Effector memory CD8-positive, alpha-beta T cell (primary cell): ENCODE measurements around the gene SCARF2.
A peak's percentile ranks its signal among the peaks of the same experiment; 100 is the strongest.
"Not testable (repeated sequence)": the region's sequence is repeated elsewhere in the genome, so short reads cannot be mapped to it uniquely, and the experiment has no call there.

ENCODE experiments used
- ATAC-seq: fragments of 150-1000 bp; cut with Tn5 transposase; replicated peaks from 2 replicates; pipeline ENCODE4 v1.10.0; 2021; ENCODE audit warnings: mild to moderate bottlenecking, moderate library complexity
- DNase-seq, 3 experiments: peaks; one replicate each; pipeline ENCODE4 v3.0.0; 2021
- H3K27ac Mint-ChIP-seq, 2 donors: one replicate each; pipeline ENCODE4 v1.8.0; 2022; ENCODE audit warnings: mild to moderate bottlenecking in 2 of 2, mixed read lengths in 2 of 2, moderate library complexity in 2 of 2
- H3K27me3 Mint-ChIP-seq, 2 donors: one replicate each; pipeline ENCODE4 v1.8.0; 2022; ENCODE audit warnings: mixed read lengths in 2 of 2
- H3K36me3 Mint-ChIP-seq: one replicate; pipeline ENCODE4 v1.8.0; 2022; ENCODE audit warnings: mild to moderate bottlenecking, moderate library complexity, mixed read lengths; ENCODE audit not compliant: insufficient read depth
- H3K4me1 Mint-ChIP-seq, 2 donors: one replicate each; pipeline ENCODE4 v1.8.0; 2022; ENCODE audit warnings: low read depth in 2 of 2, mixed read lengths in 2 of 2
- H3K4me3 Mint-ChIP-seq, 2 donors: one replicate each; pipeline ENCODE4 v1.8.0; 2022; ENCODE audit warnings: mild to moderate bottlenecking in 2 of 2, mixed read lengths in 2 of 2, moderate library complexity in 2 of 2
- H3K9me3 Mint-ChIP-seq, 2 donors: one replicate each; pipeline ENCODE4 v1.8.0; 2022; ENCODE audit warnings: mixed read lengths in 2 of 2
- total RNA-seq, 9 experiments: gene quantifications; one replicate each; lab custom pipeline; 2026; lab: John Stamatoyannopoulos, UW

Gene SCARF2, protein sequence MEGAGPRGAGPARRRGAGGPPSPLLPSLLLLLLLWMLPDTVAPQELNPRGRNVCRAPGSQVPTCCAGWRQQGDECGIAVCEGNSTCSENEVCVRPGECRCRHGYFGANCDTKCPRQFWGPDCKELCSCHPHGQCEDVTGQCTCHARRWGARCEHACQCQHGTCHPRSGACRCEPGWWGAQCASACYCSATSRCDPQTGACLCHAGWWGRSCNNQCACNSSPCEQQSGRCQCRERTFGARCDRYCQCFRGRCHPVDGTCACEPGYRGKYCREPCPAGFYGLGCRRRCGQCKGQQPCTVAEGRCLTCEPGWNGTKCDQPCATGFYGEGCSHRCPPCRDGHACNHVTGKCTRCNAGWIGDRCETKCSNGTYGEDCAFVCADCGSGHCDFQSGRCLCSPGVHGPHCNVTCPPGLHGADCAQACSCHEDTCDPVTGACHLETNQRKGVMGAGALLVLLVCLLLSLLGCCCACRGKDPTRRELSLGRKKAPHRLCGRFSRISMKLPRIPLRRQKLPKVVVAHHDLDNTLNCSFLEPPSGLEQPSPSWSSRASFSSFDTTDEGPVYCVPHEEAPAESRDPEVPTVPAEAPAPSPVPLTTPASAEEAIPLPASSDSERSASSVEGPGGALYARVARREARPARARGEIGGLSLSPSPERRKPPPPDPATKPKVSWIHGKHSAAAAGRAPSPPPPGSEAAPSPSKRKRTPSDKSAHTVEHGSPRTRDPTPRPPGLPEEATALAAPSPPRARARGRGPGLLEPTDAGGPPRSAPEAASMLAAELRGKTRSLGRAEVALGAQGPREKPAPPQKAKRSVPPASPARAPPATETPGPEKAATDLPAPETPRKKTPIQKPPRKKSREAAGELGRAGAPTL
- 0.33 to 7.1 (median 2.0) reads per million in 9 experiments for total RNA-seq

- peak; percentile 46 for ATAC-seq
- H3K4me1 Mint-ChIP-seq = peaks cover 15 to 22% of the 10 kb centered on the region in 2 donors
- H3K4me3 Mint-ChIP-seq = peak within 1 kb of the TSS; percentile 82 to 87
- peaks cover 4% of the 10 kb centered on the region for H3K36me3 Mint-ChIP-seq
- H3K27ac Mint-ChIP-seq = peak within 1 kb of the TSS in 1 of 2 donors; percentile 25
- no peak for DNase-seq
- peaks cover 30 to 54% of the 10 kb centered on the region in 2 donors for H3K27me3 Mint-ChIP-seq
- no peaks in the 10 kb centered on the region for H3K9me3 Mint-ChIP-seq
Observed at GRCh38 chr22:20437613-20438426, at the start of gene SCARF2. SCARF2 (minus strand) TSS chr22:20437825; CDS start chr22:20437754, 71 bp downstream.

DNA sequence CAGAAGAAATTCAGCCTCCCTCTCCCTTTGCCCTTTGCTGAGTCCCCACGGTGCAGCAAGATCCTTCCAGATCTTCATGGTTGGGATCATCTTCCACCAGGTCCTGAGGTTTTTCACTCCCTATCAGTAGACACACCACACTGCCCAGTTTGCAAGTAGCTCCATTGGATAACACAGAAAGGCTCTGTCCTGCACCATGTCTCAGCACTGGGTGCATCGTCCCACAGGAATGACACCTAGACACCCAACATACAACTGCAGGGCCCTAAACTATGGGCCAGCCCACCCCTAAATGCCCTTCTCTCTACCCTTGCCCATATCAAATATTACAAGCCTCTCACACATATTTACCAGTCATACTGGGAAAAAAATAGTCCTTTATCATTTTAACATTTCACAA, 48.6 kb upstream of the SCARF2 start:
- peaks cover 21 to 39% of the 10 kb centered on the region in 2 donors for H3K4me1 Mint-ChIP-seq
- DNase-seq (no peak), ATAC-seq (no peak)
- no peaks in the 10 kb centered on the region for H3K27me3 Mint-ChIP-seq
- H3K27ac Mint-ChIP-seq = peak overlapping the region in 1 of 2 donors; percentile 69
- no peaks in the 10 kb centered on the region for H3K9me3 Mint-ChIP-seq
- peaks cover 14% of the 10 kb centered on the region for H3K36me3 Mint-ChIP-seq
- H3K4me3 Mint-ChIP-seq = no peak overlapping the region

DNA sequence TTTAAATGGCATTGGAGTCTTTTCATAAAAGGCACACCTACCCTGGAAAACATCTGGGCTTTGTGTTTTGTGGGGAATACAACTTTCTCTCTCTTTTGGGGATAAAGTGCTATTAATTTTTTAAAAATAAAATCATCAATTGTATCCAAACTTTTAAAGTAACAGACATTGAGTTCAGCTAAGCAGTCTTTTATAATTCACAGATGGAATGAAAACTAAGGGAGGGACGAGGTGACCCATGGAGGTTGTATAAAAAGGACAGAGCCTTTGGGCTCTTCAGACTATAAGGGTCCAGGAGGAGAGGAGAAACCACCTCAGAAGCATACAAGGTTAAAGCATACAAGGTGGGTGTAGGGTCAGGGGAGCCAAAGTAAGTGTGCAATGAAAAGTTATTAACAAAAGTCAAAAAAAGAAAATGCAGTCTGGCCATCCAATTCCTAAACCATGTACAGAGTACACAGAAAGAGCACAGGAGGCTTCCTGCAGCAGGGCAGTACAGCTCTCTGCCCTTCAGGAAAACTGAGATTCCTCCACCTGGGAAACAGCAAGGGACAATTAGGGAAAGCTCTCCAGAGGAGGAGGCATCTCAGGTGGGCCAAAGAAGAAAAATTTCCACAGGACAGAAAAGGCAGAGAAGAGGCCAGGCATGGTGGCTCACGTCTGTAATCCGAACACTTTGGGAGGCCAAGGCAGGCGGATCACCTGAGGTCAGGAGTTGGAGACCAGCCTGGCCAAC, 47.5 kb upstream of the SCARF2 start:
- DNase-seq = no peak
- no peak overlapping the region for H3K4me3 Mint-ChIP-seq
- peaks cover 21 to 32% of the 10 kb centered on the region in 2 donors for H3K4me1 Mint-ChIP-seq
- ATAC-seq = no peak
- H3K27me3 Mint-ChIP-seq = no peaks in the 10 kb centered on the region
- no peaks in the 10 kb centered on the region for H3K9me3 Mint-ChIP-seq
- peak overlapping the region in 1 of 2 donors; percentile 3 for H3K27ac Mint-ChIP-seq
- H3K36me3 Mint-ChIP-seq = peaks cover 14% of the 10 kb centered on the region

GRCh38 chr22:20483771-20484170, 46.1 kb upstream of the SCARF2 start:
- Mint-ChIP-seq H3K4me1 (peaks cover 15 to 26% of the 10 kb centered on the region in 2 donors), H3K27me3 (no peaks in the 10 kb centered on the region), H3K27ac (no peak overlapping the region), H3K4me3 (no peak overlapping the region), H3K9me3 (no peaks in the 10 kb centered on the region), H3K36me3 (peaks cover 14% of the 10 kb centered on the region)
- no peak for DNase-seq
- no peak for ATAC-seq

DNA sequence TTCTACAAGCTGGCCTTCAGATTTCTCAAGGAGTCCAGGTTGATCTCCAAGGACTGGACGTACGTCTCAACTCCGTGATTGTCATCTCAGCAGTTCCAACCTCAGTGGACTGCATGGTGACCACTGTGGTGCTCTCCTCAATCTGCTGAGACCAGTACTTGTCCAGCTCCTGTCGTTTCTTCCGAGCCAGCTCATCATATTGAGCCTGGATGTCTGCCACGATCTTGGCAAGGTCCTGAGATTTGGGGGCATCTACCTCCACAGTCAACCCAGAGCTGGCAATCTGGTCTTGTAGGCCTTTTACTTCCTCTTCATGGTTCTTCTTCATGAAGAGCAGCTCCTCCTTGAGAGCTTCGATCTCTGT, 45.5 kb upstream of the SCARF2 start:
- ATAC-seq, H3K27ac Mint-ChIP-seq, H3K9me3 Mint-ChIP-seq, H3K27me3 Mint-ChIP-seq, DNase-seq, H3K4me3 Mint-ChIP-seq: not testable (repeated sequence)
- peaks cover 11 to 21% of the 10 kb centered on the region in 2 donors for H3K4me1 Mint-ChIP-seq
- peaks cover 11% of the 10 kb centered on the region for H3K36me3 Mint-ChIP-seq

- H3K27ac Mint-ChIP-seq = no peak overlapping the region
- no peaks in the 10 kb centered on the region for H3K9me3 Mint-ChIP-seq
- H3K36me3 Mint-ChIP-seq = peaks cover 6% of the 10 kb centered on the region
- ATAC-seq (no peak), DNase-seq (no peak)
- H3K4me3 Mint-ChIP-seq = no peak overlapping the region
- H3K4me1 Mint-ChIP-seq = peaks cover 0 to 9% of the 10 kb centered on the region in 2 donors
- no peaks in the 10 kb centered on the region for H3K27me3 Mint-ChIP-seq
Observed at GRCh38 chr22:20479612-20480196, 42.1 kb upstream of the SCARF2 start.

- not testable (repeated sequence) for ATAC-seq, H3K4me1 Mint-ChIP-seq, H3K4me3 Mint-ChIP-seq, H3K9me3 Mint-ChIP-seq, DNase-seq, H3K27ac Mint-ChIP-seq, H3K27me3 Mint-ChIP-seq, H3K36me3 Mint-ChIP-seq
Observed at GRCh38 chr22:20478059-20478458, 40.4 kb upstream of the SCARF2 start.

- DNase-seq, H3K36me3 Mint-ChIP-seq, H3K9me3 Mint-ChIP-seq, H3K4me1 Mint-ChIP-seq, H3K4me3 Mint-ChIP-seq, ATAC-seq, H3K27me3 Mint-ChIP-seq: not testable (repeated sequence)
- peak overlapping the region in 1 of 2 donors; percentile 31 for H3K27ac Mint-ChIP-seq
Observed at GRCh38 chr22:20475569-20475968, 37.9 kb upstream of the SCARF2 start.

- Mint-ChIP-seq H3K9me3 (no peaks in the 10 kb centered on the region), H3K36me3 (peaks cover 6% of the 10 kb centered on the region), H3K4me3 (no peak overlapping the region), H3K27ac (peak overlapping the region in 1 of 2 donors; percentile 31), H3K4me1 (peaks cover 5 to 6% of the 10 kb centered on the region in 2 donors), H3K27me3 (no peaks in the 10 kb centered on the region)
- no peak for ATAC-seq
- no peak for DNase-seq
Observed at GRCh38 chr22:20475115-20475436, 37.5 kb upstream of the SCARF2 start.

DNA sequence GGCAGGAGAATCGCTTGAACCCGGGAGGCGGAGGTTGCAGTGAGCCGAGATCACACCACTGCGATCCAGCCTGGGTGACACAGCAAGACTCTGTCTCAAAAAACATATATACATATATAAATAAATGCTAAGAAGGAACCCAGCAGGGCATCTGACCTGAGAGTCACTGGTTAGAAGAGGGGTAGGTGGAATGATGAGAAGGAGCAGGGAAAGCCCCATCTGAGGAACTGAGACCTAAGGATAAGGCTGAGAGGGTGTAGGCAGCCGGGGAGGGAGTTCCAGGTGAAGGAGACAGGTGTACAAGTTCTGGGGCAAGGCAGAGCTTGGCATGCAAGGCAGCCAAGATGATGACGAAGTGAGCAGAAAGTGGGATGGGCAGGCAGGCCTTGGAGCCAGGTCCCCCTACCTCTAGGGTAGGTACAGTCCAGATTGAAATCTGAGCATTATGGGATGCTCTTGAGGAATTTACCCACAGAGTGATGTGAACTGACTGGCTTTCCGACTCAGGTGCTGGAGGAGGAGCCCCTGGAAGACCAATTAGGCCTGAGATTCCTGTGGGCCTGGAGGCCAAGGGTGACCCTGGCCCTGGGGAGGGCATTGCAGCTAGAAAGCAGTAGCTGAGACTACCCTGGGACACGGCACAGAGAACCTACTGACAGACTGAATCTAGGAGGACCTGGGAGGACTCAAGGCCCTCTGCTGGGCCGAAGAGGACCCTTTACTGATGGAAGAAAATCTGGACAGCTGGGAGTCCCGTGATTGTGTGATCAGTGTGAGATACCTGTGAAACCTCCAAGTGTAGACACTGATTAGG, 35.2 kb upstream of the SCARF2 start:
- Mint-ChIP-seq H3K27ac (peak overlapping the region in 1 of 2 donors; percentile 33), H3K4me3 (no peak overlapping the region), H3K36me3 (peaks cover 11% of the 10 kb centered on the region), H3K9me3 (no peaks in the 10 kb centered on the region), H3K27me3 (no peaks in the 10 kb centered on the region), H3K4me1 (peaks cover 6 to 11% of the 10 kb centered on the region in 2 donors)
- no peak for DNase-seq
- no peak for ATAC-seq

DNA sequence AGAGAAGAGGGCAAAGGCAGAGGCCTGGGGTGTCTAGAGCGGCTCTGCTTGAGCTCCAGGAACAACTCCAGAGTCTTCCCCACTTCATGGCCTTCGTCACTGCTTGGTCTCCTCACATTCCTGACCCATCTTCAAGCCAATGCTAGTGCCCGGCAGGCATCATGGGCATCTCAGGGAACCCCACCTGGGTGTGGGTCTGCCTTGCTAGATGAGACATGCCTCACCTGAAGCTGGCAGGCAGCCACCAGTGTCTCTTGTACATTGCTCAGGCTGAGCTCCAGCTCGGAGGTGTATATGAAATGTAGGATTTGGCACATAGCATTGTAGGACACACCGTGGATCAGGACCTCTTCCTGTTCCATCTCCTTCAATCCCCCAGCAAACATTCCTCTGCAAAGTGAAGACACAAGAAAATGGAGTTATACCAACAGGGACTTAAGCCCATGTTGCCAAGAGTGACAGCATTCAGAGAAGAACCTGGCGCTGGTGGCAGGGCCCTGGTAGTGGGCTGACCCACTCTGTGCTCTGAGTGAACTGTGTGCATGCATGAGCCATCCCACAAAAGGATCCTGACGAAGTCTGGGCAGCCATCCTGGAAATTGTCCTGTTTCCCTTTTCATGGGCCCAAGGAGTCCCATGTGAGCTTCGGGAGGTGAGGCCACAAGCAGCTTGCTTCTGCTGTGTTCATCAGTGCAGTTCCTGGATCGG, 33.7 kb upstream of the SCARF2 start:
- Mint-ChIP-seq H3K27ac (peak overlapping the region in 1 of 2 donors; percentile 46), H3K9me3 (no peaks in the 10 kb centered on the region), H3K36me3 (peaks cover 11% of the 10 kb centered on the region), H3K4me3 (no peak overlapping the region), H3K4me1 (peaks cover 6 to 11% of the 10 kb centered on the region in 2 donors), H3K27me3 (no peaks in the 10 kb centered on the region)
- ATAC-seq (no peak), DNase-seq (no peak)
